Activated naive CD8-positive, alpha-beta T cell (primary cell): Measurements from ENCODE around the gene CCDC57.

ENCODE experiments used
- H3K27ac Mint-ChIP-seq: one replicate; pipeline ENCODE4 v1.8.0; 2021; ENCODE audit warnings: mixed read lengths
- H3K27me3 Mint-ChIP-seq: one replicate; pipeline ENCODE4 v1.8.0; 2021; ENCODE audit warnings: mixed read lengths
- H3K36me3 Mint-ChIP-seq: one replicate; pipeline ENCODE4 v1.8.0; 2021; ENCODE audit warnings: mixed read lengths
- H3K4me1 Mint-ChIP-seq: one replicate; pipeline ENCODE4 v1.8.0; 2021; ENCODE audit warnings: low read depth, mixed read lengths
- H3K4me3 Mint-ChIP-seq: one replicate; pipeline ENCODE4 v1.8.0; 2021; ENCODE audit warnings: mild to moderate bottlenecking, mixed read lengths
- H3K9me3 Mint-ChIP-seq: one replicate; pipeline ENCODE4 v1.8.0; 2021; ENCODE audit warnings: low read depth, mixed read lengths

Gene CCDC57

DNA sequence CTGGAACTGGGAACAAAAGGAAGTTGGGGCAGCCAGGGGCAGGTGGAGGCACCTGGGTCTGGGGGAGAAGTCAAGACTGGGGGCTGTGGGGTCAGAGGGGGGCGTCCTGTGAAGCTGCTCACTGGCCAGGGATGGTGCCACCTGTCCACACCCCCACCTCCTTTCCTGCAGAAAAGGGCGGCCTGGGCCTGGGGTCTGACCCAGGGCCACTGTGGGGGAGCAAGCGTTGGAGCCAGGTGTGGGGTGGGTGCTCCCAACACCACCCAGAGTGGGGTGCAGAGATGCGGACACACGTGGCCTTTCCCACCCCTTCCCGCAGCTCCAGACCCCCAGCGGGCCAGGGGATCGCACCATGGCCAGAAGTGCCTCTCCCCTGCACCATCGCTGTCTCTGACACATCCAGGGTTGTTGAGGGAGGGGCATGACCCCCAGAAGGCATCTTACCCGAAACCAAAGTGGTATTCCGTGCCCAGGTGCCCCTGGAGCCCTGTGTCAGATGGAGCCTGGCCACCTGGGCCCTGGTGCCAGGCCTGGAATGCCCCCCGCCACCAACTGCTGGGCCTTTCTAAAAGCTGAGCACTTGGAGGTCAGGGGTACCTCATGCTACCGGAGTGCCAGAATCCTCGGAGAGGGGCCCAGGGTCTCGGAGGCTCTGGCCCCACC lies 13.6 kb upstream of the CCDC57 start:
- peaks cover 5% of the 10 kb centered on the region for H3K4me1 Mint-ChIP-seq
- H3K4me3 Mint-ChIP-seq = no peak overlapping the region
- no peaks in the 10 kb centered on the region for H3K27me3 Mint-ChIP-seq
- no peaks in the 10 kb centered on the region for H3K9me3 Mint-ChIP-seq
- H3K27ac Mint-ChIP-seq = no peak overlapping the region
- no peaks in the 10 kb centered on the region for H3K36me3 Mint-ChIP-seq

DNA sequence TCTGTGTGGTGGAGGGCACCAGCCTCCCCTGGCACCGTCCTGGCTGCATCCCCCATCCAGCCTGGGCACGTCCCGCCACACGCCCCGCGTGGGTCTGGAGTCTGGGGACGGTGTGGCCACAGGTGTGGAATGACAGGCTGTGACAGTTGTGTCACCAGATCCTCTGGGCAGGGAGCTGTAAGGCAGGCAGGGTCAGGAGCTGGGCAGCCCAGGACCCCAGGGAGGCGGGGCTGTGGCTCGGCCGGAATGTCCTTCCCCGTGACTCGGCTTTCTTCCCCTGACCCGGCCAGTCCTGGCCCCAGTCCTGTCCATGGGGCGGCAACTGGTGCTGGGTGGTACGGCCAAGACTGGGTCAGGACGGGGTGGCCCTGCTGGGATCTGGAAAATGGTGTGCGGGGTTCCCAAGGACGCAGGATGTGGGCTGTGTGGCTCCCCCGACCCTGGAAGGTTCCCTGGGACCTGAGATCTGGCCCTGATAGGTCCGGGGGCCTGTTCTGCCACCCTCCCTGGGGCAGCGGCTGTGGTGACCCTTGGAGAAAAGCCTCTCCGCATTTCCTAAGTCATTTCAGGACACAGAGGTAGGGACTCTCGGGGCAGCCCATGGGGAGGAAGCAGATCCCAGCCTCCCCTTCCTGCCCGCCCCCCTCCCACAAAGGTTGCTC lies 12.9 kb upstream of the CCDC57 start:
- Mint-ChIP-seq H3K9me3 (no peaks in the 10 kb centered on the region), H3K36me3 (no peaks in the 10 kb centered on the region), H3K4me3 (no peak overlapping the region), H3K27ac (no peak overlapping the region), H3K4me1 (peaks cover 5% of the 10 kb centered on the region), H3K27me3 (no peaks in the 10 kb centered on the region)

DNA sequence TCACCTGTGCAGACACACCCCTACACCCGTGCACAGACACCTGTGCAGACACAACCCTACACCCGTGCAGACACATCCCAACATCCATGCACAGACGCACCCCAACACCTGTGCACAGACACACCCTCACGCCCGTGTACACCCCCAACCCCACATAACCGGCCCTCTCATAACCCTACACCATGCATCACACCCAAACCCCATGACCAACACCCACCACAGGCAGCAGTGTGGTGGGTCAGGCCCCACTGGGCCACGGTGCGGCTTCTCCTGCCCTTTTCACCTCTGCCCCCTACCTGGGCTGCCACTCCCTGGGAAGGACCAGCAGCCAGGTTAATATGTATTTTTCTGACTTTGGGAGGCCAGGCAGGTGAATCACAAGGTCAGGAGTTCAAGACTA lies 12.0 kb upstream of the CCDC57 start:
- Mint-ChIP-seq H3K36me3 (no peaks in the 10 kb centered on the region), H3K27ac (no peak overlapping the region), H3K27me3 (no peaks in the 10 kb centered on the region), H3K9me3 (no peaks in the 10 kb centered on the region), H3K4me3 (no peak overlapping the region), H3K4me1 (no peaks in the 10 kb centered on the region)

DNA sequence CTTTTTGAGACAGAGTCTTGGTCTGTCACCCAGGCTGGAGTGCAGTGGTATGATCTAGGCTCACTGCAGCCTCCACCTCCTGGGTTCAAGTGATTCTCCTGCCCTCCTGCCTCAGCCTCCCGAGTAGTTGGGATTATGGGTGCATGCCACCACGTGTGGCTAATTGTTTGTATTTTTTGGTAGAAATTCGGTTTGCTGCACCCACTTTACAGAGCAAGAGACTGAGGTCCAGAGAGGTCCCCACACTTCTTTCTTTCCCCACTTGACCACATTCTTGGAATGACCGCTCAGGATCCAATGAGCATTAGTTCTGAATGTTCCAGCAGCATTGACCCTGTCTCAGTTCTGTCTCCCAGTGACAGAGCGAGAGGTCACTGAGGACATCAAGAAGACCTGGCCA lies 10.9 kb upstream of the CCDC57 start:
- H3K36me3 Mint-ChIP-seq = no peaks in the 10 kb centered on the region
- no peaks in the 10 kb centered on the region for H3K27me3 Mint-ChIP-seq
- H3K9me3 Mint-ChIP-seq = no peaks in the 10 kb centered on the region
- H3K27ac Mint-ChIP-seq = no peak overlapping the region
- H3K4me1 Mint-ChIP-seq = no peaks in the 10 kb centered on the region
- no peak overlapping the region for H3K4me3 Mint-ChIP-seq

DNA sequence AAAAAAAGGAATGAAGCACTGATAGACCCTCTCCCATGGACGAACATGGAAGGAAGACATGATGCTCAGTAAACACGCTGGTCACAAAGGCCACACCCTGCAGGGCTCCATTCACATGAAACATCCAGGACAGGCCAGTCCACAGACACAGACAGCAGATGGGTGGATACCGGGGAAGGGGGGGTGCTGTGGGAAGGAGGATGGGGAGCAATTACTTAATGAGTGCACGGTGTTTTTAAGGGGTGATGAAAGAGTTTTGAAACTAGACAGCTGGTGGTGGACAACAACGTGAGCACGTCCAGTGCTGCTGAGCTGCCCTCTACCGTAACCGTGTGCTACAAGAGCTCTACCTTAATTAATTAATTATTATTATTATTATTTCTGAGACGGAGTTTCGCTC lies 10.2 kb upstream of the CCDC57 start:
- Mint-ChIP-seq H3K27me3 (no peaks in the 10 kb centered on the region), H3K4me1 (no peaks in the 10 kb centered on the region), H3K4me3 (no peak overlapping the region), H3K36me3 (no peaks in the 10 kb centered on the region), H3K9me3 (no peaks in the 10 kb centered on the region), H3K27ac (no peak overlapping the region)

DNA sequence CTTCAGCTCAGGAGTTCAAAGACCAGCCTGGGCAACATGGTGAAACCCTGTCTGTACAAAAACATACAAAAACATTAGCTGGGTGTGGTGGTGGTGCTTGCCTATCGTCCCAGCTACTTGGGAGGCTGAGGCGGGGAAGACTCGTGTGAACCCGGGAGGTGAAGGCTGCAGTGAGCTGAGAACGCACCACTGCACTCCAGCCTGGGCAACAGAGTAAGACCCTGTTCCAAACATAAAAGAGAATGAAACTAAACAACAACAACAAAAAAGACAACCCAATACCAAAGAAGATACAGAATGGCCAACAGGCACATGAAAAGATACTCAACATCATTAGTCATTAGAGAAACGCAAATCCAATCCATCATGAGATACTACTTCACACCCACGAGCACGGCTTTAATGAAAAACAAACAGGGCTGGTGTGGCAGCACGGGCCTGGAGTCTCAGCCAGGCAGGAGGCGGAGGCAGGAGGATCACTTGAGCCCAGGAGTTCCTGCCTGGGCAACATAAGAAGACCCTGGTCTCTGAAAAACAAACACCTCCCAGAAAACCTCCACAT lies 8.8 kb upstream of the CCDC57 start:
- no peaks in the 10 kb centered on the region for H3K9me3 Mint-ChIP-seq
- H3K27me3 Mint-ChIP-seq = no peaks in the 10 kb centered on the region
- peaks cover 4% of the 10 kb centered on the region for H3K4me1 Mint-ChIP-seq
- no peaks in the 10 kb centered on the region for H3K36me3 Mint-ChIP-seq
- H3K27ac Mint-ChIP-seq = no peak overlapping the region
- H3K4me3 Mint-ChIP-seq = no peak overlapping the region

DNA sequence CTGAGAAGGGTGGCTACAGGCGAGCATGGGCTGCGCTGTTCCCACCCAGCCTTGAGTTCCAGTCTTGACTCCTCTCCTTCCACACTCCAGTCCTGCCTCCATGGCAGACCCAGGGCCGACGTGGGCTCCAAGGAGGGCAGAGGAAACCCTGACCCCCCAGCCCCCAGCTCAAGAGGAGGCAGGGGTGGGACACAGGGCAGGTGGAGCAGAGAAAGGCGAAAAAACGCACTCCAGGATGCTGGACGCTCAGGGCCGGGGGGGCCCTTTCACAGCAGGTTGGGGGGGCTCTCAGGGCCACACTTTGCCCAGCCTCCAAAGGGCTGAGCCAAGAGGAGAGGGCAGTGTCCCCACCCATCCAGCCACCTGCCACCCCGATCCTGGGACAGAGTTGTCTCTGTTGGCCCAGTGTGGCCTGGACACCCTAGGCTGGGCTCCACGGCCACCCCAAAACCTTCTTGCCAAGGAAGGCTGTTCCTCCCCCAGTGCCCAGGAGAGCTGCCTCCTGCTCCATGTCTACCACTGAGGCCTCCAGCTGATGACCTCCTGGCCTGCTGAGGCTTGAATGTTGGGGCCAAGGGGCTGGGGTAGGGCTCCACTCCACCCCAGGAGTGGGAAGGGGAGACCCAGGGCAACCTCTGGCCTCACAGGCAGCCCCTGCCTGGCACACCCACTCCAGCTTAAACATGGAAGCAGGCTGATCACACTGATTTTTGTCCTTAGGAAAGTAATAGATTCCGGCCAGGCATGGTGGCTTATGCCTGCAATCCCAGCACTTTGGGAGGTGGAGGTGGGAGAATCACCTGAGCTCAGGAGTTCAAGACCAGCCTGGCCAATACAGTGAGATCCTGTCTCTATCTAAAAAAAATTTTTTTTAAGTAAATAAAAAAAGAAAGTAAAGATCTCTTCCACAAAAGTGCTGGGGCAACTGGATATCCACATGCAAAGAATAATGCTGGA lies 7.4 kb upstream of the CCDC57 start:
- no peaks in the 10 kb centered on the region for H3K27me3 Mint-ChIP-seq
- H3K4me3 Mint-ChIP-seq = no peak overlapping the region
- H3K27ac Mint-ChIP-seq = no peak overlapping the region
- H3K4me1 Mint-ChIP-seq = peaks cover 12% of the 10 kb centered on the region
- no peaks in the 10 kb centered on the region for H3K36me3 Mint-ChIP-seq
- no peaks in the 10 kb centered on the region for H3K9me3 Mint-ChIP-seq

DNA sequence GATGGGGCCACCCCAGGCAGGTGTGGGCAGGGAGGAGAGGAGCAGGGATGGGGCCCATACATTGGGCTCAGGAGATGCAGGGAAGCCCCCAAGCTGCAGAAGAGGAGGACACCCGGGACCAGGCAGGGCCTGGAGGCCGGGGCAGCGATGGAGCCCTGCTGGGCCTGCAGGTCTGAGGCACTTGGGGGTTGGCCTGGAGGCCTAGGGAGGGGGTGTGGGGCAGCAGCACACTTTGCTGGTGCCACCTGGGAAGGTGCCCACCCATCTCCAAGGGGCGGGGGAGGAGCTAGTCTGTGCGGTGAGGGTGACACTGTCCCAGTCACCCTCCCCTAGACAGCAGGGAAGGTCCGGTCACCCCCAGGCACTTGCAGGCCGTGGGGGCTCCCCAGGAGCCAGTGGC lies 6.4 kb upstream of the CCDC57 start:
- H3K4me1 Mint-ChIP-seq = peaks cover 17% of the 10 kb centered on the region
- H3K9me3 Mint-ChIP-seq = no peaks in the 10 kb centered on the region
- no peak overlapping the region for H3K27ac Mint-ChIP-seq
- H3K4me3 Mint-ChIP-seq = no peak overlapping the region
- H3K27me3 Mint-ChIP-seq = no peaks in the 10 kb centered on the region
- H3K36me3 Mint-ChIP-seq = no peaks in the 10 kb centered on the region

DNA sequence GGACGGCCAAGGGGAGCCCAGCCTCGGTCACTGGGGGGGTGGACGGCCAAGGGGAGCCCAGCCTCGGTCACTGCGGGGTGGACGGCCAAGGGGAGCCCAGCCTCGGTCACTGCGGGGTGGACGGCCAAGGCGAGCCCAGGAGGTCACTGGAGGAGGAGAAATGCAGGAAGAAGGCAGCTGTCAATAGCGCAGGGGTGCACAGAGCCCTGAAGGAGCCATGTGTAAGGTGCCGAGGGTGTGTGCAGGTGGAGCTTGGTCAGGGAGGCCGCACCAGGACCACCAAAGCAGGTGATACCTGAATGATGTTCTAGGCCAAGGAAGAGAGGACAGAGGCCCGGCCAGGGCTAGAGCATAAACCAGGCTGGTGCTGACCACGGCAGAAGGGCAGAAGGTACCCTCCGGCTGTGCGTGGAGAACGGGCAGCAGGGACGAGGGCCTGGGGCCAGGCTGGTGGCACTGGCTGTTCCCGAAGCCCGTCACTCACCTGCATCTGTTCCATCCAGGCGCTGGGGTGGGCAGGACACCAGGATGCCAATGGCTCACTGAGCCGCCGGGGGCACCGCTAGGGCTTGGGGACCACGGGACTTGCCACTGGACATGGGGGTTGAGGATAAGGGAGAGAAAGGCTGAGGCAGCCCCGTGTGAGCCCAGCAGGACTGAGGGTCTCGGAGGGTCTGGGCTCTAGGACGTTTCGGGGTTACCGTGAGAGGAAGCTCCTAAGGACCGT lies 5.9 kb upstream of the CCDC57 start:
- Mint-ChIP-seq H3K27me3 (no peaks in the 10 kb centered on the region), H3K36me3 (no peaks in the 10 kb centered on the region), H3K27ac (no peak overlapping the region), H3K9me3 (no peaks in the 10 kb centered on the region), H3K4me1 (peaks cover 19% of the 10 kb centered on the region), H3K4me3 (no peak overlapping the region)

DNA sequence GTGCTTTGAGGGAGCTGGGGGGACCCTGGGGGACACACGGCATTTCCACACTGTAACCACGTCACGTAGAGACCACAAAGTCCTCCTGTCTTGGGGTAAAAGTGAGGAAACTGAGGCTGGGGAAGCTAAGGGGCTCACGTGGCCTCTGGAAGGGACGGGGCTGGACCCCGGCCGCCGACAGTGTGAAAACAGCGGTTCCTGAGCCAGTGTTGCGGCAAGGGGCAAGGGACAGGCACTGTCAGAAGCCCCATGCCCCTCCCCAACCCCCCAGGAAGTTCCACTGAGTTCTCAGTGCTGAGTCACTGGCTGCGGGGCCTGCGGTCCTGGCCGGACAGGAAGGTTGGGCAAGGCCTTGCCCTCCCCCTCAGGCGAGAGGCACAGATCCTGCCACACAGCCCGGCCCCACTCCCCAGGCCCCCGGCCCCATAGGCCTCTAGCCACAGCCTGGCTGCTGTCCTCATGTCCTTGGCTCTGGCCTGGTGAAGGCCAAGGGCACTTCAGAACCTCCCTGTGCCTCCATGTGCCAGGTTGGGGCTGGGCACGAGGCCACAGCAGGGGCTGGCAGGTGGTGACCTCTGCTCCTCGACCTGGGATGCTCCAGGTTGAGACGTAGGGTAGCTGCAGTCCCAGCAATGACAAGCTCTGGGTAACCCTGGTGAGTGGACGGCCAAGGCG lies 5.0 kb upstream of the CCDC57 start:
- Mint-ChIP-seq H3K27ac (no peak overlapping the region), H3K36me3 (no peaks in the 10 kb centered on the region)

DNA sequence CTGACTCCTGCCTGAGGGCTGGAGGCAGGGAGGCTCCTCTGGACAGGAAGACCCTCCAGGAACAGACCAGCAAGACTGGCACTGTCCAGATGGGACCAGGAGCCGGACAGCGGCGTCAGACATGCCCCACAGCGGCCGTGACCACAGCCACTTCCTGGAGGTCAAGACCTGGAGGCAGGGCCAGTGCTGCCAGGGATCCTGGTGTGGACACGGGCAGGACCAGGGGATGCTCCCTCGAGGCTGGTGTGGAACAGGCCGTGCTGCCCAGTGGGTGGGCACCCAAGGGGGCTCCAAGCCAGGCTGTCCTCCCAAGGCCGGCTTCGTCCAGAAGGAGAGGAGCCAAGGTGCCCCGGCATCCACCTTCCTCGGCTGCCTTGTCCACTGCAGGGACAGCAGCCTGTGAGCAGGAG lies 4.5 kb upstream of the CCDC57 start:
- Mint-ChIP-seq H3K4me1 (peaks cover 21% of the 10 kb centered on the region), H3K27me3 (no peaks in the 10 kb centered on the region), H3K9me3 (no peaks in the 10 kb centered on the region), H3K27ac (no peak overlapping the region), H3K4me3 (no peak overlapping the region), H3K36me3 (no peaks in the 10 kb centered on the region)

More for the DNA sequence above, 5.0 kb upstream of the CCDC57 start:
- H3K4me1 Mint-ChIP-seq = peaks cover 21% of the 10 kb centered on the region
- H3K9me3 Mint-ChIP-seq = no peaks in the 10 kb centered on the region
- no peak overlapping the region for H3K4me3 Mint-ChIP-seq
- no peaks in the 10 kb centered on the region for H3K27me3 Mint-ChIP-seq

DNA sequence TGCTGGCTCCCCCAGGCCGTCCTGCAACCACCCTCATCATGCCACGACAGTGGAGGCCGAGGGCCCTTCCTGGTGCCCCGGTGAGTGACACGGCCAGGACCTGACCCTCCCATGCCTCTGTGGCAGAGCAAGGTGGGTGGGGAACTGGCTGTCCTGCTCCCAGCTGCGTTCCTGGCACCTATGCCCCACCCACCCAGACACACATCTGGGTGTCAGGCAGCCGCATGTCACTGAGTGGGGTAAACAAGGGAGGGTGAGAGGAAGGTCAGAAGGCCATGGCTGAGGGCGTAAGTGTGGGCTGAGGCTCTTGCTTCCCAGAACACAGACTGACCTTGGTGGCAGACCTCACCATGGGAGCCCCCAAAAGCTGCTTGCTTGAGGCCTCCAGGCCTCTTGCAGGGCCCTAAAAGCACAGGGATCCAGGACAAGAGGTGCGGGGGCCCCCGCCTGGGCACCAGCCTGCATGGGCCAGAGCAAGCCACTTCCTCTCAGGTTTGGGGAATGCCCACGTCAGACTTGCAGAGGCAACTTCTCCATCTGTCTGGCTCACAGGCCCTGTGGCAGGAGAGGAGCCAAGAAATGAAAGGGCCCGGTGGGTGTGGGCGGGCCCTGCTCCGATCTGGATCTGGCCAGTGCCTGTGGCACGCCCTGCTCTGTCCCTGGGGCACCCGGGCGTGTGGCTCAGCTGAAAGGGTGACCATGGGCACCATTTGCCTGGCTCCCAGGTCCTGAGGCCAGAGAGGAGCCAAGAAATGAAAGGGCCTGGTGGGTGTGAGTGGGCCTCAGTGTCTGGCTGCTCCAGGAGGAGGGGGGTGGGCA lies 3.9 kb upstream of the CCDC57 start:
- no peaks in the 10 kb centered on the region for H3K9me3 Mint-ChIP-seq
- peaks cover 24% of the 10 kb centered on the region for H3K4me1 Mint-ChIP-seq
- H3K4me3 Mint-ChIP-seq = no peak overlapping the region

DNA sequence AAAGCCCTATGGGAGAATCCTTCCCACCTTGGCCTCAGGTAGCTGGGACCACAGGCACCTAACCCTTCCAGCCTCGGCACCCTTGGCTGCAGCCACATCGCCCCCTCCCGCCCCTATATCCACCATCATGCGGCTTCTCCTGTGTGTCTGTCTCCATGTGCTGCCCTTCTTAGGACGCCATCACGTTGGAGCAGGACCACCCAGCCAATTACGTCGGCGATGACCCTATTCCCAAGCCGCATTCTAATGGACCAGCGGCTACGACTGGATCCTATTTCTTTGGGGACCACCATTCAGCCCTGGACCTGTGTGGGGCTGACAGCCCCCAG lies 3.3 kb upstream of the CCDC57 start:
- Mint-ChIP-seq H3K27me3 (no peaks in the 10 kb centered on the region), H3K4me1 (peaks cover 26% of the 10 kb centered on the region), H3K9me3 (no peaks in the 10 kb centered on the region), H3K36me3 (no peaks in the 10 kb centered on the region), H3K4me3 (no peak overlapping the region), H3K27ac (no peak overlapping the region)

More for the DNA sequence above, 3.9 kb upstream of the CCDC57 start:
- Mint-ChIP-seq H3K27me3 (no peaks in the 10 kb centered on the region), H3K27ac (no peak overlapping the region), H3K36me3 (no peaks in the 10 kb centered on the region)
